Keratinocyte (primary cell): Measurements from ENCODE around the gene ZNF343. TPM values are rescaled to one million over a fixed set of nuclear protein-coding genes. Genes with fewer than 3 reads are reported as not detected.

Experiments
- DNase-seq: peaks from one replicate; pipeline ENCODE4 v3.0.0-alpha.2; 2011; ENCODE audit warnings: low read depth, missing footprints, low spot score
- FAIRE-seq: peaks from 2 replicates; lab custom pipeline; 2011; peaks lifted over from hg19 to GRCh38; lab: Jason Lieb, UNC
- H2AFZ ChIP-seq: 2 replicates; pipeline ENCODE4 v1.6.0; 2012; ENCODE audit warnings: low read length, control low read depth, inconsistent platforms; ENCODE audit not compliant: control insufficient read depth
- H3K27ac ChIP-seq: 2 replicates; pipeline ENCODE4 v1.5.1; 2011; ENCODE audit warnings: low read length; ENCODE audit not compliant: control insufficient read depth, insufficient read depth
- H3K27me3 ChIP-seq: 3 replicates; pipeline ENCODE4 v1.6.0; 2011; ENCODE audit warnings: low read length; ENCODE audit not compliant: control insufficient read depth, insufficient read depth; ENCODE audit errors: extremely low read depth
- H3K36me3 ChIP-seq, 2 experiments: 2 replicates in 1 of 2; 3 replicates in 1 of 2; pipeline ENCODE4 v1.5.1; 2011; ENCODE audit warnings: low read length in 2 of 2, mild to moderate bottlenecking in 1 of 2; ENCODE audit not compliant: control insufficient read depth in 2 of 2, insufficient read depth in 2 of 2; ENCODE audit errors: extremely low read depth in 1 of 2
- H3K4me1 ChIP-seq: 3 replicates; pipeline ENCODE4 v1.5.1; 2011; ENCODE audit warnings: low read length; ENCODE audit not compliant: control insufficient read depth, insufficient read depth; ENCODE audit errors: extremely low read depth
- H3K4me2 ChIP-seq: 3 replicates; pipeline ENCODE4 v1.6.0; 2011; ENCODE audit warnings: low read depth, low read length; ENCODE audit not compliant: control insufficient read depth, insufficient read depth; ENCODE audit errors: extremely low read depth
- H3K4me3 ChIP-seq, 3 experiments: fragments of 200-600 bp in 1 of 3; sonication (generic) in 1 of 3; 2 replicates in 2 of 3; 3 replicates in 1 of 3; pipeline ENCODE4 v1.5.1; 2011 to 2016; ENCODE audit warnings: low read length in 3 of 3, mild to moderate bottlenecking in 3 of 3, control low read depth in 2 of 3, inconsistent platforms in 1 of 3, low read depth in 1 of 3, mixed read lengths in 1 of 3, mixed run types in 1 of 3, moderate library complexity in 1 of 3; ENCODE audit not compliant: control insufficient read depth in 2 of 3, insufficient read depth in 2 of 3; ENCODE audit errors: extremely low read depth in 1 of 3
- H3K79me2 ChIP-seq: 2 replicates; pipeline ENCODE4 v1.6.0; 2012; ENCODE audit warnings: low read length; ENCODE audit not compliant: control insufficient read depth, insufficient read depth
- H3K9ac ChIP-seq: 3 replicates; pipeline ENCODE4 v1.6.0; 2011; ENCODE audit warnings: low read length; ENCODE audit not compliant: control insufficient read depth, insufficient read depth; ENCODE audit errors: extremely low read depth
- H3K9me1 ChIP-seq: 3 replicates; pipeline ENCODE4 v1.6.0; 2011; ENCODE audit warnings: low read length; ENCODE audit not compliant: control insufficient read depth, insufficient read depth; ENCODE audit errors: extremely low read depth
- H3K9me3 ChIP-seq: 2 replicates; pipeline ENCODE4 v1.5.1; 2012; ENCODE audit warnings: low read depth, low read length; ENCODE audit not compliant: control insufficient read depth
- H4K20me1 ChIP-seq: 3 replicates; pipeline ENCODE4 v1.6.0; 2011; ENCODE audit warnings: low read length; ENCODE audit not compliant: control insufficient read depth, insufficient read depth; ENCODE audit errors: extremely low read depth
- CTCF ChIP-seq, 3 experiments: IDR thresholded peaks in 1 of 3; conservative IDR thresholded peaks in 1 of 3; optimal IDR thresholded peaks in 1 of 3; 2 replicates in 2 of 3; 3 replicates in 1 of 3; pipeline versions ENCODE3 to v1.5.1; 2011; ENCODE audit warnings: low read length in 3 of 3, mild to moderate bottlenecking in 3 of 3, moderate library complexity in 2 of 3, control low read depth in 1 of 3, inconsistent platforms in 1 of 3; ENCODE audit not compliant: insufficient read depth in 2 of 3; ENCODE audit errors: extremely low read depth in 1 of 3
- EZH2 ChIP-seq: IDR thresholded peaks from one replicate; pipeline ENCODE4 v1.6.1; 2012; ENCODE audit warnings: inconsistent platforms, mild to moderate bottlenecking, low read length, moderate library complexity
- dilution Hi-C: fragments of 300-500 bp; cut with MboI; formaldehyde crosslinking; loops from one replicate; pipeline ENCODE4 v1.7.0; 2020; ENCODE audit warnings: low sequenced_read_pairs; ENCODE audit not compliant: extremely low pct_ligation_motif_present
- polyA plus RNA-seq, 5 experiments: library from polyadenylated mRNA; depleted of rRNA in 3 of 5; stranded (reverse) in 3 of 5; stranded (forward) in 1 of 5; unstranded in 1 of 5; fragments of >200 nt; gene quantifications; 1 replicate in 1 of 5; 2 replicates in 3 of 5; 3 replicates in 1 of 5; pipeline versions ENCODE4 v1.2.1 to v1.2.3, GENCODE V29; 2011 to 2012; ENCODE audit warnings: missing spikeins in 2 of 5, low read depth in 1 of 5, low replicate concordance in 1 of 5

Gene ZNF343
- polyA plus RNA-seq, 1 donor (not counting 4 experiments of a cell fraction or from before 2014, with no cell fraction given), result 11.7 TPM

GRCh38 chr20:2519115-2519809, 10.5 kb upstream of the ZNF343 start:
- no peak for FAIRE-seq
- Histone ChIP-seq H3K27ac (no peak overlapping the region), H3K4me3 (no peak overlapping the region), H3K9ac (no peak overlapping the region), H3K9me3 (no peaks in the 10 kb centered on the region), H3K4me1 (no peaks in the 10 kb centered on the region), H3K36me3 (no peaks in the 10 kb centered on the region), H3K79me2 (no peaks in the 10 kb centered on the region), H2AFZ (no peak overlapping the region), H3K27me3 (no peaks in the 10 kb centered on the region), H3K9me1 (no peaks in the 10 kb centered on the region), H3K4me2 (no peak overlapping the region), H4K20me1 (no peaks in the 10 kb centered on the region)
- DNase-seq, result no peak
- TF ChIP-seq CTCF (optimal IDR thresholded peaks at IDR 0.05 in 1 of 3, IDR thresholded peaks at IDR 0.05 in 1 of 3, conservative IDR thresholded peaks at IDR 0.05 in 1 of 3; ENCODE audit: extremely low read depth in 1 of 3, insufficient read depth in 2 of 3, low read length in 3 of 3) (no peak), EZH2 (no peak)
- dilution Hi-C loops, result no loop called here

- Histone ChIP-seq H3K79me2 (no peaks in the 10 kb centered on the region), H3K9me1 (no peaks in the 10 kb centered on the region), H3K4me1 (no peaks in the 10 kb centered on the region), H3K27ac (no peak overlapping the region), H4K20me1 (no peaks in the 10 kb centered on the region), H2AFZ (no peak overlapping the region), H3K27me3 (no peaks in the 10 kb centered on the region), H3K36me3 (no peaks in the 10 kb centered on the region), H3K9me3 (no peaks in the 10 kb centered on the region), H3K4me2 (no peak overlapping the region), H3K9ac (no peak overlapping the region), H3K4me3 (no peak overlapping the region)
- no peak for FAIRE-seq
- TF ChIP-seq EZH2, result no peak
- no peak for TF ChIP-seq CTCF (optimal IDR thresholded peaks at IDR 0.05 in 1 of 3, IDR thresholded peaks at IDR 0.05 in 1 of 3, conservative IDR thresholded peaks at IDR 0.05 in 1 of 3; ENCODE audit: extremely low read depth in 1 of 3, insufficient read depth in 2 of 3, low read length in 3 of 3)
- DNase-seq, result no peak
- dilution Hi-C loops, result no loop called here
Observed at GRCh38 chr20:2518558-2518957, 9.8 kb upstream of the ZNF343 start.
